NT2/D1 (cell line): ENCODE results near the gene TNFRSF12A.

ENCODE experiments used
- SUZ12 ChIP-seq: IDR thresholded peaks from 2 replicates; pipeline ENCODE4 v1.6.1; 2011; ENCODE audit not compliant: insufficient read length, insufficient read depth; ENCODE audit errors: extremely low read depth
- YY1 ChIP-seq: IDR thresholded peaks from 2 replicates; pipeline ENCODE4 v1.6.1; 2011; ENCODE audit not compliant: insufficient read length, insufficient read depth

DNA sequence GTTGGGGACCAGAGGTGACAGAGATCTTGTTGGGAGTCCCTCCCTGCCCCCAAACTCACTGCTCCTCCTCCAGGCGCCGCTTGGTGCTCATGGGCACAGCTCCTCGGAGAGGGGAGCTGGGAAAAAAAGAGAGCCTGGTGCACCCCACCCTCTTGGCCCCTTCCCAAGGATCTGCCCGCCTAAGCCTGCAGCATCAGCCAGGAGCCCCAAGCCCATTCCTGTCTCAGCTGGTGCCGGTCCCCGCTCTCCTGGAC is 3.2 kb downstream of the TNFRSF12A start:
- TF ChIP-seq YY1 (no peak), SUZ12 (no peak)
